Panc1 (cell line): ENCODE results near the gene WRAP73. TPM values are rescaled to one million over a fixed set of nuclear protein-coding genes. Genes with fewer than 3 reads are reported as not detected.

Source experiments
- ATAC-seq: fragments of 200-7000 bp; cut with Tn5 transposase; 2 replicates; pipeline ENCODE4 v1.9.1; 2020; ENCODE audit warnings: mild to moderate bottlenecking, moderate library complexity
- BruUV-seq: library from RNA; stranded (reverse); fragments of 400-500 nt; replicated peaks from 2 replicates; lab custom pipeline; 2021; lab: Mats Ljungman, UMichigan
- CTCF ChIA-PET: fragments of 300-600 bp; sonication (Branson Sonifier 250); formaldehyde crosslinking; loops from one replicate; lab custom pipeline; 2022; ENCODE audit warnings: antibody characterized with exemption; lab: Charles Lee
- POLR2A ChIA-PET: fragments of 300-600 bp; sonication (Branson Sonifier 250); formaldehyde crosslinking; loops from one replicate; lab custom pipeline; 2022; ENCODE audit warnings: antibody characterized with exemption; lab: Charles Lee
- DNase-seq: peaks from one replicate; pipeline ENCODE4 v3.0.0-alpha.2; 2010; ENCODE audit warnings: low read depth, low spot score
- H3K27ac ChIP-seq: 2 replicates; pipeline ENCODE4 v1.5.1; 2011; ENCODE audit warnings: mild to moderate bottlenecking, low read length, inconsistent platforms
- H3K27me3 ChIP-seq: fragments of 200-500 bp; sonication (Bioruptor generic); 2 replicates; pipeline ENCODE4 v1.6.0; 2014; ENCODE audit warnings: low read length, inconsistent platforms; ENCODE audit not compliant: control insufficient read depth, insufficient read depth
- H3K36me3 ChIP-seq: fragments of 200-500 bp; sonication (Bioruptor generic); 2 replicates; pipeline ENCODE4 v1.5.1; 2014; ENCODE audit warnings: inconsistent platforms, mild to moderate bottlenecking, low read length, moderate library complexity; ENCODE audit not compliant: control insufficient read depth, insufficient read depth
- H3K4me1 ChIP-seq: 2 replicates; pipeline ENCODE4 v1.5.1; 2011; ENCODE audit warnings: inconsistent platforms, mild to moderate bottlenecking, low read length, moderate library complexity; ENCODE audit not compliant: control insufficient read depth, insufficient read depth
- H3K4me3 ChIP-seq, 2 experiments: 2 replicates each; pipeline ENCODE4 v1.5.1; 2011 to 2012; ENCODE audit warnings: low read depth in 2 of 2, low read length in 2 of 2, mild to moderate bottlenecking in 2 of 2, inconsistent platforms in 1 of 2, moderate library complexity in 1 of 2
- H3K9me3 ChIP-seq: fragments of 200-500 bp; sonication (Bioruptor generic); 2 replicates; pipeline ENCODE4 v1.5.1; 2014; ENCODE audit warnings: low read depth, mild to moderate bottlenecking, inconsistent platforms, low read length, moderate library complexity; ENCODE audit not compliant: control insufficient read depth, insufficient read depth
- POLR2AphosphoS5 ChIP-seq: IDR thresholded peaks from 2 replicates; pipeline ENCODE4 v1.6.1; 2012; ENCODE audit warnings: mild to moderate bottlenecking, low read depth, low read length, moderate library complexity
- REST ChIP-seq, 2 experiments: IDR thresholded peaks; 2 replicates each; pipeline ENCODE4 v1.6.1; 2011 to 2012; ENCODE audit warnings: low read depth in 2 of 2, control low read depth in 1 of 2, low read length in 1 of 2, mild to moderate bottlenecking in 1 of 2, moderate library complexity in 1 of 2; ENCODE audit not compliant: insufficient read depth in 1 of 2
- SIN3A ChIP-seq: IDR thresholded peaks from 2 replicates; pipeline ENCODE4 v1.6.1; 2012; ENCODE audit warnings: low read depth, mild to moderate bottlenecking, low read length, moderate library complexity, borderline replicate concordance; ENCODE audit not compliant: insufficient read depth
- TCF7L2 ChIP-seq: IDR thresholded peaks from 2 replicates; pipeline ENCODE4 v1.6.1; 2011; ENCODE audit warnings: mild to moderate bottlenecking, low read depth, low read length, inconsistent platforms
- in situ Hi-C: cut with HindIII; loops from 2 replicates; pipeline ENCODE4 v1.10.0; 2016; ENCODE audit warnings: low sequenced_read_pairs, low pct_unique_long_range_greater_than_20kb
- intact Hi-C: fragments of 100-400 bp; cut with micrococcal nuclease; formaldehyde crosslinking; loops from one replicate; pipeline ENCODE4 v1.10.0; 2022; ENCODE audit not compliant: unreplicated experiment
- total RNA-seq: library from RNA; stranded (reverse); gene quantifications from one replicate; pipeline ENCODE4 v1.2.1, GENCODE V29; 2021; ENCODE audit not compliant: unreplicated experiment
- TF ChIP-seq, protein P1 (sequence below): fragments of 450-650 bp; IDR thresholded peaks from 2 replicates; pipeline ENCODE4 v1.5.1; 2017; ENCODE audit warnings: mild to moderate bottlenecking

Gene WRAP73
- total RNA-seq, 1 experiment from 2014 or later, result 27.1 TPM

DNA sequence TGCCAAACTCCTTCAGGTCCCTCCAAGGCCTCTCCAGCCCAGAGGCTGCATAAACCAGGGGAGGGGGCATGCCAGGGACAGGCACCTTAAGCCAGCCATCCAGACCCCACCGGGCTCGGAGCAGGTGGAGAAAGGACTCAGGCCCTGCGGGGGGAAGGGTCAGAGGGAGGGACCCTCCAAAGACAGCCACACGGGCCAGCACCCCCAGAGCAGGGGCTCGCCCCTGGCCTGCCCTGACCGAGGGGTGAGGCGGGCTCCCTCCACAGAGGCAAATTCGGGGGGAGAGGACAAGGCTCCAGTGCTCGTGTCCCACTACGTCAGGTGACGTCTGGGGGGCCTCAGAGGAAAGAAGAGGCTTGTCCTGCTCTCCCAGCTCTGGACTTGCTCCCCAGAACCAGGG, 46.7 kb downstream of the WRAP73 start:
- intact Hi-C loops, result no loop called here
- no TSS peak for BruUV-seq
- no peak overlapping the region for H3K27ac ChIP-seq

DNA sequence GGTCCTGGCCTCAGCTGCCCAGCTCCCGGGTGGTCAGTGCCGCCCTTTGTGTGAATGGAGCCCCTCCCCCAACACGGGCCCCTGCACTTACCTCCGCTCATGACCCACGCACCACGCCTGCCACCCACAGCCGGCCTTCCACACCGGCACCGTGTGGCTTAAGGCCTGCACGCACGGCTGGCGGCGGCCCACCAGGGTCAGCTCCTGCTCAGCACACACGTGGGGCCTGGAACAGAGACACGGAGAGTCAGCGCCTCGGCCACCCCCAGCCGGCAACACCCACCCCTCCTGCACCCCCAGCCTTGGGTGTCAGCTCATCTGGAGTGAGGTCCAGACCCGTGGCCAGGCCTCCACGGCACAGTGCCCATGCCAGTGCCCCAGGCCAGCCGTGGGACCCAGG, 47.5 kb downstream of the WRAP73 start:
- H3K4me1 ChIP-seq, result peaks cover 8% of the 10 kb centered on the region
- ChIA-PET POLR2A (no interaction called here), CTCF (no interaction called here)
- intact Hi-C loops (no loop called here), in situ Hi-C loops (no loop called here)
- no peaks in the 10 kb centered on the region for H3K36me3 ChIP-seq
- ATAC-seq (no peak), DNase-seq (no peak)
- H3K4me3 ChIP-seq, result no peak overlapping the region
- BruUV-seq, result no TSS peak
- no peak for TF ChIP-seq POLR2AphosphoS5
- TF ChIP-seq TCF7L2, result no peak
- TF ChIP-seq, protein P1, sequence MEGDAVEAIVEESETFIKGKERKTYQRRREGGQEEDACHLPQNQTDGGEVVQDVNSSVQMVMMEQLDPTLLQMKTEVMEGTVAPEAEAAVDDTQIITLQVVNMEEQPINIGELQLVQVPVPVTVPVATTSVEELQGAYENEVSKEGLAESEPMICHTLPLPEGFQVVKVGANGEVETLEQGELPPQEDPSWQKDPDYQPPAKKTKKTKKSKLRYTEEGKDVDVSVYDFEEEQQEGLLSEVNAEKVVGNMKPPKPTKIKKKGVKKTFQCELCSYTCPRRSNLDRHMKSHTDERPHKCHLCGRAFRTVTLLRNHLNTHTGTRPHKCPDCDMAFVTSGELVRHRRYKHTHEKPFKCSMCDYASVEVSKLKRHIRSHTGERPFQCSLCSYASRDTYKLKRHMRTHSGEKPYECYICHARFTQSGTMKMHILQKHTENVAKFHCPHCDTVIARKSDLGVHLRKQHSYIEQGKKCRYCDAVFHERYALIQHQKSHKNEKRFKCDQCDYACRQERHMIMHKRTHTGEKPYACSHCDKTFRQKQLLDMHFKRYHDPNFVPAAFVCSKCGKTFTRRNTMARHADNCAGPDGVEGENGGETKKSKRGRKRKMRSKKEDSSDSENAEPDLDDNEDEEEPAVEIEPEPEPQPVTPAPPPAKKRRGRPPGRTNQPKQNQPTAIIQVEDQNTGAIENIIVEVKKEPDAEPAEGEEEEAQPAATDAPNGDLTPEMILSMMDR, result no peak
- TF ChIP-seq SIN3A, result no peak
- no peak for TF ChIP-seq REST (IDR thresholded peaks at IDR 0.05; ENCODE audit: insufficient read depth in 1 of 2, low read depth in 2 of 2, low read length in 1 of 2)
- H3K27me3 ChIP-seq, result no peaks in the 10 kb centered on the region
- no peak overlapping the region for H3K27ac ChIP-seq
- no peaks in the 10 kb centered on the region for H3K9me3 ChIP-seq

More for the DNA sequence above, 46.7 kb downstream of the WRAP73 start:
- ATAC-seq (no peak), DNase-seq (no peak)
- Histone ChIP-seq H3K27me3 (no peaks in the 10 kb centered on the region), H3K4me1 (peaks cover 8% of the 10 kb centered on the region), H3K9me3 (no peaks in the 10 kb centered on the region), H3K4me3 (no peak overlapping the region), H3K36me3 (no peaks in the 10 kb centered on the region)
- ChIA-PET POLR2A (no interaction called here), CTCF (no interaction called here)
- TF ChIP-seq SIN3A (no peak), POLR2AphosphoS5 (no peak), TCF7L2 (no peak), REST (IDR thresholded peaks at IDR 0.05; ENCODE audit: insufficient read depth in 1 of 2, low read depth in 2 of 2, low read length in 1 of 2) (no peak)
- TF ChIP-seq, protein P1, result no peak
- in situ Hi-C loops, result no loop called here
